Cardiac fibroblast (primary cell): ENCODE results near the gene TSC22D1.
A peak's percentile ranks its signal among the peaks of the same experiment; 100 is the strongest.

Experiments used
- DNase-seq, 2 donors: peaks; one replicate each; pipeline versions ENCODE4 v3.0.0 to v3.0.0-alpha.2; 2010; ENCODE audit warnings: low read depth in 2 of 2
- H3K4me3 ChIP-seq, 2 donors: replicated peaks in 1 of 2; 1 replicate in 1 of 2; 2 replicates in 1 of 2; pipeline ENCODE4 v1.5.1; 2011; ENCODE audit warnings: low read depth in 2 of 2, low read length in 2 of 2, mild to moderate bottlenecking in 2 of 2, moderate library complexity in 1 of 2
- TF ChIP-seq, protein P1 (sequence below): IDR thresholded peaks from one replicate; pipeline ENCODE4 v1.5.1; 2011; ENCODE audit warnings: low read depth, mild to moderate bottlenecking, low read length, inconsistent platforms

TSC22D1 gene

DNA sequence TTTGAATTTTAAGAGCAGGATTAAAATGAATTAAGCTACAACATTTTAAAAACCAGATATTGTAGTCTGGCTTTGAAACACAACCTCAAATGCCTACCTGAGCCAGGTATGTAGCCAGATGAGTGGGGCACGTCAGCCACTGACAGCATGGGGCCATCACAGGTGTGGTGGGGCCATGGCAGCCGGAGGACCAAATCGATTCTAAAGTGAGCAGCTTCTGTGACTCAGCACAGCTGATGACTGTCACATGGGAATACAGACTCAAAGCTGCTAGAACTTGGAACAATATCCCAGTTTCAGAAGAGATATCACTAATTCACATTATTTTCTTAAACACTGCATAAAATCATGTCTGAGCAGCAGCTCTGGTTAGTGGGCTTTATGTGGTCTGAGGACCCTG, 149.7 kb downstream of the TSC22D1 start:
- TF ChIP-seq, protein P1, sequence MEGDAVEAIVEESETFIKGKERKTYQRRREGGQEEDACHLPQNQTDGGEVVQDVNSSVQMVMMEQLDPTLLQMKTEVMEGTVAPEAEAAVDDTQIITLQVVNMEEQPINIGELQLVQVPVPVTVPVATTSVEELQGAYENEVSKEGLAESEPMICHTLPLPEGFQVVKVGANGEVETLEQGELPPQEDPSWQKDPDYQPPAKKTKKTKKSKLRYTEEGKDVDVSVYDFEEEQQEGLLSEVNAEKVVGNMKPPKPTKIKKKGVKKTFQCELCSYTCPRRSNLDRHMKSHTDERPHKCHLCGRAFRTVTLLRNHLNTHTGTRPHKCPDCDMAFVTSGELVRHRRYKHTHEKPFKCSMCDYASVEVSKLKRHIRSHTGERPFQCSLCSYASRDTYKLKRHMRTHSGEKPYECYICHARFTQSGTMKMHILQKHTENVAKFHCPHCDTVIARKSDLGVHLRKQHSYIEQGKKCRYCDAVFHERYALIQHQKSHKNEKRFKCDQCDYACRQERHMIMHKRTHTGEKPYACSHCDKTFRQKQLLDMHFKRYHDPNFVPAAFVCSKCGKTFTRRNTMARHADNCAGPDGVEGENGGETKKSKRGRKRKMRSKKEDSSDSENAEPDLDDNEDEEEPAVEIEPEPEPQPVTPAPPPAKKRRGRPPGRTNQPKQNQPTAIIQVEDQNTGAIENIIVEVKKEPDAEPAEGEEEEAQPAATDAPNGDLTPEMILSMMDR: no peak
- DNase-seq: no peak
- no peak overlapping the region for H3K4me3 ChIP-seq

GRCh38 chr13:44425815-44426078, 150.4 kb downstream of the TSC22D1 start:
- TF ChIP-seq, protein P1: no peak
- no peak overlapping the region for H3K4me3 ChIP-seq
- DNase-seq: no peak

GRCh38 chr13:44425041-44425814, 150.9 kb downstream of the TSC22D1 start:
- TF ChIP-seq, protein P1: no peak
- DNase-seq: no peak
- H3K4me3 ChIP-seq: no peak overlapping the region

DNA sequence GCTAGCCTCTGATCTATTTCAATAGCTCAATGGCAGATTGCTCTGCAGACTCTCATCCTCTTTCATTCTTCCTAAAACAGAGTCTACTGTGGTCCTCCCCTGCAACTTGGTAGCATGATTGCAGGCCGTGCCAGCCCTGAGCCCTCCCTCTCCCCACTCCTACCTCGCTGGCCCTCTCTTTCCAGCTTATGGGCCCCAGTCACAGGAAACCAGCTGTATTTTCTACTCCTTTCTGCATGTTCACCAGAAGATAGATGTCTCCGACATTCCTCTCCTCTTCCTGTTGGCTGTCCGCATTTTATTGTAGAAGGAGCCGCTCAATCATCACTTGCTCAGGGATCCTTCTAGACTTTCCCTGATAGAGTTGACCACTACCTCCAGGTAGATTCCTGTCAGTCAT, 152.3 kb downstream of the TSC22D1 start:
- no peak overlapping the region for H3K4me3 ChIP-seq
- TF ChIP-seq, protein P1: no peak
- DNase-seq: no peak

DNA sequence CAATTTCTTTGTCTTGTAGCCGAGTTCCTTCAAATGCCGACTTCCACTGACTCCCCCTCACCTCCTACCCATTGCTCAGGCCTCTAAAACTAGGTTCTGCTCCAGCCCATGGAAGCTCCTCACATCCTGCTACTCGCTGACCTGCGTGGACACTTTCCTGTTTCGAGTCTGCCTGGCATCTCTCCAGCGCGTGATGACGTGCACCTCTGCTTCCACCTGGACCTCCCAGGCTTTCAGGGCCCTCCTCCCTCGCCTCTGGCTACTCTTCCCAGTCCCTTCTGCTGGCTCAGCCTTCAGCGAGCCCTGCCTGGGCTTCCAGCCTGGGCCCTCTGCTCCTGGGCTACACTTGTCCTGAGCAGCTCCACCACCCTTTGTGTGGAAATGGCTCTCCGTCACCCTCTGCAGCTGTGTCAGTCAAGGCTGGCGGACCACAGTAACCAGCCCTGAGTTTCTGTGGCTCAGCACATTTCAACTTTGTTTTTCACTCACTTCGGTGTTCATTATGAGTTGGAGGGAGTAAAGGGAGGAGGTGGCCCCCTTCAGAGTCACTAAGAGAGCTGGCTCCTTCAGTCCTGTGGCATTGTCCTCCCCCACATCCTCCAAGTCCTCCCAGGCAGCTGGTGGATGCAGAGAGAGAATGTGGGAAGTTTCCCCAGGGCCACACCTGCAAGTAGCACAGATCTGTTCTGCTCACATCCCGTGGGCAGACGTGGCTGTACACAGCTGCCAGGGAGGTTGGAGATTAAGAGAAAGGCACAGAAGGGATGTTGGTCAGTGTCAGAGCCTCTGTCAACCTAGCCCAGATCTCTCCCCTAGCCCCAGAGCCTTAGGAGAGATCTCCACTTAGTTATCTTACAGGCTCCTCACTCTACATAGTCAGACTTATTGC, 153.1 kb downstream of the TSC22D1 start:
- TF ChIP-seq, protein P1: no peak
- peak in 1 of 2 donors; percentile 12 for DNase-seq
- no peak overlapping the region for H3K4me3 ChIP-seq

GRCh38 chr13:44421853-44422525, 154.1 kb downstream of the TSC22D1 start:
- no peak overlapping the region for H3K4me3 ChIP-seq
- TF ChIP-seq, protein P1: no peak
- DNase-seq: no peak
